Measurements from ENCODE around the gene LPCAT3. TPM values are rescaled to one million over a fixed set of nuclear protein-coding genes. Genes with fewer than 3 reads are reported as not detected.
A peak's percentile ranks its signal among the peaks of the same experiment; 100 is the strongest.

Gene LPCAT3
- total RNA-seq, 1 experiment from 2014 or later, result 19.2 TPM

- Histone ChIP-seq H3K27me3 (replicated peaks) (no peaks in the 10 kb centered on the region), H3K36me3 (peaks cover 91% of the 10 kb centered on the region), H3K27ac (no peak overlapping the region), H3K9me3 (replicated peaks) (no peaks in the 10 kb centered on the region), H3K4me1 (replicated peaks) (no peaks in the 10 kb centered on the region), H3K4me3 (no peak overlapping the region)
- DNase-seq (ENCODE audit: low read depth in 1 of 2, low spot score in 2 of 2), result no peak
Observed at GRCh38 chr12:6977653-6978052, 40.6 kb downstream of the LPCAT3 start.

GRCh38 chr12:6975297-6976032 lies 42.8 kb downstream of the LPCAT3 start:
- no peak overlapping the region for H3K4me3 ChIP-seq
- no peak for DNase-seq (ENCODE audit: low read depth in 1 of 2, low spot score in 2 of 2)
- H3K4me1 ChIP-seq (replicated peaks), result peaks cover 5% of the 10 kb centered on the region; the same call in 1 of the 2 replicates
- H3K9me3 ChIP-seq (replicated peaks), result no peaks in the 10 kb centered on the region
- peaks cover 85% of the 10 kb centered on the region for H3K36me3 ChIP-seq
- H3K27ac ChIP-seq, result no peak overlapping the region
- no peaks in the 10 kb centered on the region for H3K27me3 ChIP-seq (replicated peaks)

- Histone ChIP-seq H3K27me3 (replicated peaks) (no peaks in the 10 kb centered on the region), H3K36me3 (peaks cover 87% of the 10 kb centered on the region), H3K27ac (no peak overlapping the region), H3K4me3 (no peak overlapping the region), H3K4me1 (replicated peaks) (peaks cover 9% of the 10 kb centered on the region), H3K9me3 (replicated peaks) (no peaks in the 10 kb centered on the region)
- no peak for DNase-seq (ENCODE audit: low read depth in 1 of 2, low spot score in 2 of 2)
Observed at GRCh38 chr12:6974180-6974579, 44.1 kb downstream of the LPCAT3 start.

GRCh38 chr12:6970096-6970527 lies 48.2 kb downstream of the LPCAT3 start:
- Histone ChIP-seq H3K4me3 (peak overlapping the region; percentile 72), H3K4me1 (replicated peaks) (peaks cover 20% of the 10 kb centered on the region), H3K36me3 (peaks cover 88% of the 10 kb centered on the region), H3K27ac (peak overlapping the region; percentile 91), H3K27me3 (replicated peaks) (no peaks in the 10 kb centered on the region), H3K9me3 (replicated peaks) (no peaks in the 10 kb centered on the region)
- peak in 1 of 2 experiments; percentile 28 for DNase-seq (ENCODE audit: low read depth in 1 of 2, low spot score in 2 of 2)

GRCh38 chr12:6968426-6968825 lies 49.9 kb downstream of the LPCAT3 start:
- no peak for DNase-seq (ENCODE audit: low read depth in 1 of 2, low spot score in 2 of 2)
- Histone ChIP-seq H3K36me3 (peaks cover 86% of the 10 kb centered on the region), H3K4me1 (replicated peaks) (peaks cover 20% of the 10 kb centered on the region), H3K27me3 (replicated peaks) (no peaks in the 10 kb centered on the region), H3K9me3 (replicated peaks) (no peaks in the 10 kb centered on the region), H3K4me3 (no peak overlapping the region), H3K27ac (no peak overlapping the region)

- H3K9me3 ChIP-seq (replicated peaks), result no peaks in the 10 kb centered on the region
- H3K4me3 ChIP-seq, result no peak overlapping the region
- H3K4me1 ChIP-seq (replicated peaks), result peaks cover 21% of the 10 kb centered on the region
- DNase-seq (ENCODE audit: low read depth in 1 of 2, low spot score in 2 of 2), result no peak
- no peaks in the 10 kb centered on the region for H3K27me3 ChIP-seq (replicated peaks)
- H3K27ac ChIP-seq, result no peak overlapping the region
- H3K36me3 ChIP-seq, result peaks cover 81% of the 10 kb centered on the region
Observed at GRCh38 chr12:6967651-6968100, 50.6 kb downstream of the LPCAT3 start.

- Histone ChIP-seq H3K9me3 (replicated peaks) (no peaks in the 10 kb centered on the region), H3K36me3 (peaks cover 71% of the 10 kb centered on the region), H3K27ac (no peak overlapping the region), H3K4me1 (replicated peaks) (peaks cover 30% of the 10 kb centered on the region), H3K4me3 (no peak overlapping the region), H3K27me3 (replicated peaks) (no peaks in the 10 kb centered on the region)
- no peak for DNase-seq (ENCODE audit: low read depth in 1 of 2, low spot score in 2 of 2)
Observed at GRCh38 chr12:6966351-6966750, 51.9 kb downstream of the LPCAT3 start.

- Histone ChIP-seq H3K4me1 (replicated peaks) (peaks cover 36% of the 10 kb centered on the region), H3K36me3 (peaks cover 68% of the 10 kb centered on the region), H3K27ac (no peak overlapping the region), H3K27me3 (replicated peaks) (no peaks in the 10 kb centered on the region), H3K9me3 (replicated peaks) (no peaks in the 10 kb centered on the region), H3K4me3 (no peak overlapping the region)
- no peak for DNase-seq (ENCODE audit: low read depth in 1 of 2, low spot score in 2 of 2)
Observed at GRCh38 chr12:6965714-6966113, 52.6 kb downstream of the LPCAT3 start.

- Histone ChIP-seq H3K4me3 (no peak overlapping the region), H3K9me3 (replicated peaks) (no peaks in the 10 kb centered on the region), H3K27ac (no peak overlapping the region), H3K4me1 (replicated peaks) (peaks cover 40% of the 10 kb centered on the region), H3K27me3 (replicated peaks) (no peaks in the 10 kb centered on the region), H3K36me3 (peaks cover 65% of the 10 kb centered on the region)
- peak; percentile 71 to 83 for DNase-seq (ENCODE audit: low read depth in 1 of 2, low spot score in 2 of 2)
Observed at GRCh38 chr12:6965026-6965661, 53.1 kb downstream of the LPCAT3 start.

- Histone ChIP-seq H3K4me3 (no peak overlapping the region), H3K4me1 (replicated peaks) (peaks cover 40% of the 10 kb centered on the region), H3K9me3 (replicated peaks) (no peaks in the 10 kb centered on the region), H3K36me3 (peaks cover 60% of the 10 kb centered on the region), H3K27ac (no peak overlapping the region), H3K27me3 (replicated peaks) (no peaks in the 10 kb centered on the region)
- no peak for DNase-seq (ENCODE audit: low read depth in 1 of 2, low spot score in 2 of 2)
Observed at GRCh38 chr12:6964605-6965025, 53.7 kb downstream of the LPCAT3 start.

- no peak for DNase-seq (ENCODE audit: low read depth in 1 of 2, low spot score in 2 of 2)
- H3K9me3 ChIP-seq (replicated peaks), result no peaks in the 10 kb centered on the region
- no peaks in the 10 kb centered on the region for H3K27me3 ChIP-seq (replicated peaks)
- H3K27ac ChIP-seq, result no peak overlapping the region
- peaks cover 53% of the 10 kb centered on the region for H3K36me3 ChIP-seq
- no peak overlapping the region for H3K4me3 ChIP-seq
- H3K4me1 ChIP-seq (replicated peaks), result peaks cover 33% of the 10 kb centered on the region
Observed at GRCh38 chr12:6963791-6964413, 54.4 kb downstream of the LPCAT3 start.

- H3K36me3 ChIP-seq, result peaks cover 45% of the 10 kb centered on the region
- peaks cover 26% of the 10 kb centered on the region for H3K4me1 ChIP-seq (replicated peaks)
- peak overlapping the region; percentile 92 for H3K27ac ChIP-seq
- no peaks in the 10 kb centered on the region for H3K27me3 ChIP-seq (replicated peaks)
- no peaks in the 10 kb centered on the region for H3K9me3 ChIP-seq (replicated peaks)
- no peak overlapping the region for H3K4me3 ChIP-seq
- no peak for DNase-seq (ENCODE audit: low read depth in 1 of 2, low spot score in 2 of 2)
Observed at GRCh38 chr12:6963016-6963731, 55.1 kb downstream of the LPCAT3 start.

- Histone ChIP-seq H3K36me3 (peaks cover 38% of the 10 kb centered on the region), H3K4me3 (peak overlapping the region; percentile 27; the same call in 1 of the 2 replicates), H3K27me3 (replicated peaks) (no peaks in the 10 kb centered on the region), H3K4me1 (replicated peaks) (peaks cover 25% of the 10 kb centered on the region), H3K27ac (peak overlapping the region; percentile 92), H3K9me3 (replicated peaks) (no peaks in the 10 kb centered on the region)
- no peak for DNase-seq (ENCODE audit: low read depth in 1 of 2, low spot score in 2 of 2)
Observed at GRCh38 chr12:6962285-6963015, 55.8 kb downstream of the LPCAT3 start.

Measured in SJSA1 (cell line).